Mucosa of rectum (tissue), 2 donors: Measurements from ENCODE around the gene NRF1.

ENCODE experiments used
- H3K27ac ChIP-seq, 2 donors: one replicate each; pipeline ENCODE4 v1.7.0; 2013; ENCODE audit warnings: inconsistent platforms in 2 of 2, low read depth in 2 of 2, low read length in 2 of 2
- H3K27me3 ChIP-seq, 2 donors: one replicate each; pipeline ENCODE4 v1.7.0; 2013; ENCODE audit warnings: low read length in 2 of 2; ENCODE audit not compliant: control insufficient read depth in 2 of 2, insufficient read depth in 2 of 2
- H3K36me3 ChIP-seq, 2 donors: one replicate each; pipeline ENCODE4 v1.7.0; 2013; ENCODE audit warnings: low read length in 2 of 2; ENCODE audit not compliant: control insufficient read depth in 2 of 2, insufficient read depth in 2 of 2
- H3K4me1 ChIP-seq, 2 donors: one replicate each; pipeline ENCODE4 v1.7.0; 2013; ENCODE audit warnings: low read length in 2 of 2, mild to moderate bottlenecking in 1 of 2; ENCODE audit not compliant: control insufficient read depth in 2 of 2, insufficient read depth in 2 of 2
- H3K4me3 ChIP-seq, 2 donors: one replicate each; pipeline ENCODE4 v1.7.0; 2013; ENCODE audit warnings: low read length in 2 of 2
- H3K9ac ChIP-seq, 2 donors: one replicate each; pipeline ENCODE4 v1.7.0; 2013; ENCODE audit warnings: low read length in 2 of 2, low read depth in 1 of 2, mild to moderate bottlenecking in 1 of 2
- H3K9me3 ChIP-seq, 2 donors: one replicate each; pipeline ENCODE4 v1.7.0; 2013; ENCODE audit warnings: low read length in 2 of 2; ENCODE audit not compliant: control insufficient read depth in 2 of 2
- donor health status: healthy.
- donor health status: Normal muscosa, but diverticular disease.

NRF1 gene

DNA sequence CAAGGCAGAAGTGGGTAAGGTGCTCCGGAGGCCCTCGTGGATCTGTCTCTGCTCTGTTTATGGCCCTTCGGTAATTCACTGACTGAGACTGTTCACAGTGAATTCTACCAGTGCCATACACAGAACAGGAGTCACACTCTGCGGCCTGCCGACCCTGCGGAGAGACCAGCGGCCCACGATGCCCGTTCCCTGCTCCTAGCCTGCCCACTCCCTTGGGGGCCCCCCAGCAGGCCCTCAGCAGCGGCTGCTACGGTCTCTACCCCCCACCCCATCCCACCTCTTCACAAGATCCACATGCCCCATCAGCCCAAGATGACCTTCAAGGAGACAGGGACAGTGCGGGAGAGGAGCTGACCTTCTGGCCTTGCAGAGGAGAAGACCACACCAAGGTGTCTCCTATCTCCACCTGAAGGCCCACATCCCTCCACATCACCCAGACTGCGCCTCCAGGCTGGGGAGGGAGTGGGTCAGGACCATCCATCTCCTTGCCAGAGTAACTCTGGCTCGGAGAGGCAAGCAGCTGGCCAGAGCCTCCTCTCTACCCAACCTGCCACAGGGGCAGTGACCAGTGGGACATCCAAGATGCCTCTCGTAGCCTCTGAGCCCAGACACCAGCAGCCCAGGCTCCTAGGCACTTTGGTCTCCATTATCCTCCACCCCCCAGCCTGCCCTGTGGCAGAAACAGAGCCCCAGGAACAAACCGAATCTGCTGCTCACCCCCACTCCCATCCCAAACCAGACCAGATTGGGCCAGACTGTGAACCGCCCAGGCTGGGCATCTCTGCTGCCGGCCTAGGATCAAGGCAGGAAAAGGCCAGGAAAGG lies 163.6 kb downstream of the NRF1 start:
- no peaks in the 10 kb centered on the region for H3K9me3 ChIP-seq
- peaks cover 21% of the 10 kb centered on the region in 2 donors for H3K27me3 ChIP-seq
- H3K27ac ChIP-seq = no peak overlapping the region
- no peak overlapping the region for H3K4me3 ChIP-seq
- H3K4me1 ChIP-seq = peaks cover 9 to 10% of the 10 kb centered on the region in 2 donors
- no peak overlapping the region for H3K9ac ChIP-seq
- no peaks in the 10 kb centered on the region for H3K36me3 ChIP-seq

DNA sequence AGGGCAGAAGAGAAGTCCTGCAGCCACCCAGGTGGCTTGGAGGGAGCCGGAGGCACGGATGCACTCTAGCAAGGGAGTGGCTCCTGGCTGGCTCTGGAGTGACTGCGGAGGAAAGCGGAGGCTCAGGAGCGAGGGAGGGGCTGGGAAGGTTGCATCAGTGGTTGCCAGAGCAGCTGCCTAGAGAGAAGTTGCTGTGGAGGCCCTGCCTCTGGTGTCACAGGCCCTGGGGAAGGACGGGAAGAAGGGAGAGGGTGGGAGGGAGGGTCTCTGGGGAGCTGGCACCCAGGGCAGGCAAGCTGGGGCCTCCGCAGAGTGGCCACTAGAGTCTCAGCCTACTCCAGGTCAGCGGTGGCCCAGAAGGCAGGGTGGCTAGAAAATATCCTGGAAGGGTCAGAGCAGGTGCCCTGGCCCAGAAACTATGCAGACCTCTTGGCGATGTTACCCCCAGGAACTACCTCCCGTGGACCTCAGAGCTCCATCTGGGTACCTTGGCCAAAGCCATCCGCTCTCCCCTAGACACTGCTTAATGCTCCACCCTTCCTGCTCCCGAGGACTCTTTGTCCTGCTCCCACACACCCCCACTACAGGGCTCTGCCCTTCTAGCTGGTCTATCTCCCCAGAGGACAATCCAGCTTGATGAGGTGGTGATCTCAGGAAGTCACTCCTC lies 164.3 kb downstream of the NRF1 start:
- Histone ChIP-seq H3K9ac (no peak overlapping the region), H3K36me3 (no peaks in the 10 kb centered on the region), H3K27ac (no peak overlapping the region), H3K4me3 (no peak overlapping the region), H3K9me3 (no peaks in the 10 kb centered on the region), H3K4me1 (peaks cover 11 to 12% of the 10 kb centered on the region in 2 donors), H3K27me3 (peaks cover 21 to 22% of the 10 kb centered on the region in 2 donors)

DNA sequence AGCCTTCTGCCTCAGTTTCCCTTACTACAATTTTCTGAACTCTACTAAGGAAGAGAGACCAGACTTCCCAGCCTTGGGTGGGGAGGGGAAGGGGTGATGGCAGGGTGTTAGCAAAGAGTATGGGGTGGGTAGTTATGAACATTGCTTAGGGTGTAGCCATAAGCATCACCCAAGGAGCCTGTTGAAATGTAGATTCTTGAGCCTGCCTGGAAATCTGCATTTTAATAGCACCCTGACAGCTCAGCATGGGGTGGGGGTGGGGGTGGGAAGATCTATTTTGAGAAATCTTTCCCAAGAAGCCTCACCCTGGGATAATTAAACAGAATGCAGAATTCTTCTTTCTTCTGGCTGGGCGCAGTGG lies 164.8 kb downstream of the NRF1 start:
- H3K9me3 ChIP-seq = no peaks in the 10 kb centered on the region
- peaks cover 22 to 27% of the 10 kb centered on the region in 2 donors for H3K27me3 ChIP-seq
- no peak overlapping the region for H3K27ac ChIP-seq

DNA sequence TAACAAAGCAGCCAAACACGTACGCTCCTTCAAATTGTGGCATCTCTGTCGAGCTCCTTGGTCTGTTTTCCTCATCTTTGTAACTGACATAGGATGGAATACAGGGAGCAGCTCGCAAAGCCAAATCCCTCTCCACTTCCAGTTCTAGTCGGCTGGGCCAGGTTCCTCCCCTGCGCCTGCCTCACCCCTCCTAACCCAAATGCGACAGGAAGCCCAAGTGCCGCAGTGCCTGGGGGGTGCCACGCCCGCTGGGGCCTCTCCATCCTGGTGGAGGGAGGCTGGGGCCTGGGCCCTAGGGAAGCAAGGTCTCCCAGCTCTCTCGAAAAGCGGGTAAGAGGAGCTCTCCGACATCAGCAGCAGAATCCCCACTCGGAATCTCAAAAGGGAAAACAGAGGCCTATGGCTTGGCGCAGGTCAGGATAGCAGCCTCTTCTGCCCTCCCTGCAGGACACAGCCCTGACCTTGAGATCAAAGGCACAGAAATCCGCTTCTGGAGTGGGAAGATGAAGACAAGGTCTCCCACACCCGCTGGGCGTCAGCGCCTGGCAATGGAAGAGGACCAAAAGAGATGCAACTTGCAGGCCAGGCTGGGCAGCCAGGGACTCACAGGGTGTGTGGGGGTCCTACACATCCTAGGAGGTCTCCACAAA lies 165.8 kb downstream of the NRF1 start:
- no peak overlapping the region for H3K4me3 ChIP-seq
- no peaks in the 10 kb centered on the region for H3K36me3 ChIP-seq
- no peak overlapping the region for H3K9ac ChIP-seq
- H3K9me3 ChIP-seq = no peaks in the 10 kb centered on the region
- no peak overlapping the region for H3K27ac ChIP-seq
- H3K4me1 ChIP-seq = peaks cover 19 to 24% of the 10 kb centered on the region in 2 donors
- peaks cover 28 to 36% of the 10 kb centered on the region in 2 donors for H3K27me3 ChIP-seq

More for the DNA sequence above, 164.8 kb downstream of the NRF1 start:
- Histone ChIP-seq H3K9ac (no peak overlapping the region), H3K4me3 (no peak overlapping the region), H3K36me3 (no peaks in the 10 kb centered on the region), H3K4me1 (peaks cover 15 to 16% of the 10 kb centered on the region in 2 donors)

DNA sequence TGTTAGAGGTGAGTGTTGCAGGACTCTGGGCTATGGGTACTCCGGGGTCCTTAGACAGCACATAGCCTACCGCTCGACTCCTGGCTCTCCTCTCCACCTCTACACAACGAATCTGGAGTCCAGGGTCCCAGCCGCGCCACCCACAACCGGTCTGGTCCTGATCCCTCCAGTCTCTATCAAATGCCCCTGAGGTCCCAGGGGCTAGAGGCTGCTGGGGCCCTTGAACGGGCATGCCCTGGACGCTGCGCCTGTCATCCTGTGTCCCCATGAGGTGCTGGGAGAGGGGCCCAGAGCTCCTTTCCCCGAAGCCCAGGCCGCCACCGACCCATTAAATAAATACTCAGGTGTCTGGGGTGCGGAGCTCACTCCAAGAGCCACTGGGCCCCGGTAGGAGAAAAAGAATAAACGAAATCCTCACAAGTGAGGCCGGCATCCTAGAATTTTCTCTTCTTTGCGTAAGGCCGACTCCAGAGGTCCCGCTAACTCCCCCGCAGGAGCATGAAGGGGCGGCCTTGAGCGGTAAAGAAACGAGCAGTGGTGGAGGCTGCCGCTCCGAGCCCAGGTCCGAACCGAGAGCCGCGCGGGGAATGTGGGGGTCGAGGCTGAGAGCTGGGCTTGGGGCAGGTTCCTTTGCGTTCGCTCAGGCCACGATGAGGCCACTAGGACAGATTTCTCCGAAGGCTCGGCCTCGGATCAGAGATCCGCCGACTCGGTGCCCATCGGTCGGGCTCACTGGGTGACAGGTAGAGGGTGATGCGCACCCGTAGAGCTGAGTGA lies 166.7 kb downstream of the NRF1 start:
- peaks cover 37 to 45% of the 10 kb centered on the region in 2 donors for H3K27me3 ChIP-seq
- no peak overlapping the region for H3K9ac ChIP-seq
- H3K36me3 ChIP-seq = no peaks in the 10 kb centered on the region
- no peak overlapping the region for H3K27ac ChIP-seq
- H3K9me3 ChIP-seq = no peaks in the 10 kb centered on the region
- H3K4me3 ChIP-seq = peak overlapping the region in 1 of 2 donors; percentile 70
- peaks cover 19 to 28% of the 10 kb centered on the region in 2 donors for H3K4me1 ChIP-seq

DNA sequence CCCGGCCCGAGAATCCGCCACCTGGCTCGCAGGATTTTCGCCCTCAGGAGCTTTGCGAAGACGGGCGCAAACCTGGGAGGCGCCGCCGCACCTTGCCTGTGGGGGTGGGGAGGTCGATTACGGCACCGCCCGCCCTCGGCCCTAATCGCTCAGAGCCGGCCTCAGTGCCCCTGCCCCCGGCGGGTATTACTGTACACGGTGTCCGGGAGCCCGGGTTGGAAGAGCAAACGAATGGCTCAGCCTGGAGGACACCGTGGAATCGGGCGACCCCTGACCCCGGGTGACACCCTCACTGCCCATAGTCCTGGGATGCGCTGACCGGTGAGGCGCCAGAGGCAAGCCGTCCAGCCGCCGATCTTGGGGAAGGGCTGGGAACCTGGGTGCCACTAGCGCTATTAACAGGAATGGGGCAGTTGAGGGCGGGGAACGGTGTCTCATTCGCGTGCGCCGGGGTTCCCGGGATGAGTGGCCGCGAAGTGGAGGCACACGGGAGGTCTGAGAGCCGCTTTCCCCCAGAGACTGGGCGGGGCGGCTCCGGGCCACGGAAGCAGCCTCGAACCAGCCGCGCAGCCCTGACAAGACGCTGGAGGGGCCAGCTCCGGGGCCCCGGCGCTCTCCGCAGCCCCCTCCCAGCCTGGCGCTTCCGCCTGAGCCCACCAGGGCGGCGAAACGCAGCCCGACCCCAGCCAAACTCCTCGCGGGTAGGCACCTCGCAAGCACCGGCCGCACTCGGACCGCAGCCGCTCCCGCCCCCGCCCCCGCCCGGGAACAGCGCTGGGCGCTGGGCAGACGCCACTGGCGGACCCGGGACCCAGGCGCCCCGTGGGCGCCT lies 167.5 kb downstream of the NRF1 start:
- Histone ChIP-seq H3K9ac (peak overlapping the region in 1 of 2 donors; percentile 41), H3K4me3 (peak overlapping the region; percentile 57 to 70), H3K9me3 (no peaks in the 10 kb centered on the region), H3K36me3 (no peaks in the 10 kb centered on the region), H3K4me1 (peaks cover 19 to 28% of the 10 kb centered on the region in 2 donors), H3K27ac (no peak overlapping the region), H3K27me3 (peaks cover 43 to 51% of the 10 kb centered on the region in 2 donors)

DNA sequence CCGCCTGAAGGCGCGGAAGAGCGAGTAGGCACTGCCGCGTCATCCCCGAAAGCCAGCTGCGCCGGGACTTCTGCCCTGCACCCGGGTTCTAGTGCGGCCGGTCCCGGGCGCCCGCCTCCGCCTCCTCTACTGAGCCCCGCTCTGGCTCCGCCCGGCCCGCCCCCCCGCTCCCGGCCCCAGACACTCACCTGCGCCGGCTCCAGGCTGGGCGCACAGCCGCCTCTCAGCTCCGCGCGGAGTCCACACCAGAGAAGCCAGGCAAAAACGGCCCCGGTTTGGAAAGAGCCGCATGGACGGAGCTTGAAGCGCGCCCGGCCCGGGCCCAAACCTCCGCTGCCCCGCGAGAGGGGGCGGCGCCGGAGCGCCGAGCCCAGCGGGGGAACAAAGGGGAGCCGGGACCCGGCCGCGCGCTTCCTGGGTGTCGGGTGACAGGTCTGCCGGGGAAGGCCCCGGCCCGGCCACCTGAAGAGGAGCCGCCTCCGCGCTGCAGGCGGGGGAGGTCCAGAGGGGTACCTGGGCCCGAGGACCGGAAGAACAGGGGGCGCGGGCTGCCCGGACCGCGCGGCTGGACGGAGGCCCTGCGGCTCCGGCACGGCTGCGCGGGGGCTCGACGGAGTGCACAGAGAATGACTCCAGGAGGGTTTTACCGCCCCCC lies 168.2 kb downstream of the NRF1 start:
- H3K4me1 ChIP-seq = peaks cover 23 to 28% of the 10 kb centered on the region in 2 donors
- peak overlapping the region; percentile 57 to 70 for H3K4me3 ChIP-seq
- no peaks in the 10 kb centered on the region for H3K36me3 ChIP-seq
- peak overlapping the region in 1 of 2 donors; percentile 65 for H3K9ac ChIP-seq
- H3K27me3 ChIP-seq = peaks cover 46 to 58% of the 10 kb centered on the region in 2 donors
- H3K9me3 ChIP-seq = no peaks in the 10 kb centered on the region
- H3K27ac ChIP-seq = peak overlapping the region in 1 of 2 donors; percentile 29

- Histone ChIP-seq H3K9ac (peak overlapping the region in 1 of 2 donors; percentile 65), H3K4me3 (peak overlapping the region; percentile 60 to 66), H3K27me3 (peaks cover 53 to 65% of the 10 kb centered on the region in 2 donors), H3K36me3 (no peaks in the 10 kb centered on the region), H3K27ac (peak overlapping the region in 1 of 2 donors; percentile 29), H3K4me1 (peaks cover 29 to 32% of the 10 kb centered on the region in 2 donors), H3K9me3 (no peaks in the 10 kb centered on the region)
Measured at GRCh38 chr7:129780257-129780973, 168.9 kb downstream of the NRF1 start.
